HepG2 (cell line): ENCODE results near the gene GNMT. TPM values are rescaled to one million over a fixed set of nuclear protein-coding genes. Genes with fewer than 3 reads are reported as not detected.
A peak's percentile ranks its signal among the peaks of the same experiment; 100 is the strongest.

Experiments used
- ATAC-seq: fragments of 200-7000 bp; cut with Tn5 transposase; 3 replicates; pipeline ENCODE4 v1.9.1; 2020; ENCODE audit warnings: mild to moderate bottlenecking, moderate library complexity
- BruUV-seq: library from RNA; stranded (reverse); fragments of 400-500 nt; replicated peaks from 2 replicates; lab custom pipeline; 2021; lab: Mats Ljungman, UMichigan
- CTCF ChIA-PET: fragments of 300-600 bp; formaldehyde crosslinking; extraction: SDS; loops from one replicate; lab custom pipeline; 2021; ENCODE audit warnings: low total read pairs, inconsistent platforms, low intra/inter-chr PET ratio; lab: Yijun Ruan, JAX
- POLR2A ChIA-PET: fragments of 350-600 bp; sonication (Branson Sonifier 250); formaldehyde crosslinking; loops from one replicate; lab custom pipeline; 2020; ENCODE audit warnings: antibody characterized with exemption, inconsistent platforms; lab: Yijun Ruan, JAX
- DNase-seq: peaks from one replicate; pipeline ENCODE4 v3.0.0-alpha.2; 2015; ENCODE audit warnings: low spot score
- FAIRE-seq: peaks from 3 replicates; lab custom pipeline; 2011; peaks lifted over from hg19 to GRCh38; lab: Jason Lieb, UNC
- H2AFZ ChIP-seq: one replicate; pipeline ENCODE4 v1.6.1; 2011; ENCODE audit warnings: low read length, inconsistent platforms
- H3K27ac ChIP-seq: fragments of 300-600 bp; 3 replicates; pipeline ENCODE4 v1.8.0; 2011; ENCODE audit warnings: mixed run types, mild to moderate bottlenecking, mixed read lengths, low read length, inconsistent platforms; ENCODE audit not compliant: insufficient read depth; ENCODE audit errors: extremely low read length
- H3K27me3 ChIP-seq, 2 experiments: fragments of 200-600 bp in 1 of 2; 2 replicates in 1 of 2; 3 replicates in 1 of 2; pipeline versions ENCODE4 v1.6.0 to v1.8.0; 2011; ENCODE audit warnings: low read length in 2 of 2, mild to moderate bottlenecking in 2 of 2, moderate library complexity in 2 of 2, inconsistent platforms in 1 of 2; ENCODE audit not compliant: insufficient read depth in 2 of 2, control insufficient read depth in 1 of 2
- H3K36me3 ChIP-seq, 2 experiments: fragments of 200-600 bp in 1 of 2; replicated peaks in 1 of 2; 2 replicates in 1 of 2; 3 replicates in 1 of 2; pipeline versions ENCODE4 v1.5.1 to v1.8.0; 2011; ENCODE audit warnings: low read length in 2 of 2, inconsistent platforms in 1 of 2; ENCODE audit not compliant: insufficient read depth in 2 of 2, control insufficient read depth in 1 of 2
- H3K4me1 ChIP-seq: 2 replicates; pipeline ENCODE4 v1.5.1; 2012; ENCODE audit warnings: low read length, inconsistent platforms; ENCODE audit not compliant: insufficient read depth
- H3K4me2 ChIP-seq: 2 replicates; pipeline ENCODE4 v1.6.0; 2011; ENCODE audit warnings: low read depth, low read length, inconsistent platforms
- H3K4me3 ChIP-seq, 3 experiments: fragments of 200-600 bp in 1 of 3; sonication (generic), shearing (Covaris generic) in 1 of 3; replicated peaks in 1 of 3; 2 replicates each; pipeline ENCODE4 v1.5.1; 2011 to 2016; ENCODE audit warnings: low read length in 3 of 3, inconsistent platforms in 2 of 3, low read depth in 2 of 3, mild to moderate bottlenecking in 2 of 3, control low read depth in 1 of 3, mixed read lengths in 1 of 3; ENCODE audit not compliant: insufficient read depth in 1 of 3
- H3K79me2 ChIP-seq: one replicate; pipeline ENCODE4 v1.6.1; 2011; ENCODE audit warnings: low read length, inconsistent platforms; ENCODE audit not compliant: insufficient read depth
- H3K9ac ChIP-seq: 2 replicates; pipeline ENCODE4 v1.6.0; 2011; ENCODE audit warnings: mild to moderate bottlenecking, low read depth, low read length, inconsistent platforms; ENCODE audit not compliant: insufficient read depth
- H3K9me3 ChIP-seq: 2 replicates; pipeline ENCODE4 v1.5.1; 2012; ENCODE audit warnings: mild to moderate bottlenecking, low read length
- H4K20me1 ChIP-seq: 2 replicates; pipeline ENCODE4 v1.6.0; 2011; ENCODE audit warnings: inconsistent platforms, mild to moderate bottlenecking, low read length, moderate library complexity; ENCODE audit not compliant: insufficient read depth
- FOXP1 ChIP-seq, 2 experiments: fragments of 450-650 bp in 1 of 2; IDR thresholded peaks; 2 replicates each; pipeline ENCODE4 v1.6.1; 2017 to 2018; ENCODE audit warnings: antibody characterized with exemption in 1 of 2
- HNRNPK ChIP-seq: fragments of 200-400 bp; formaldehyde crosslinking; IDR thresholded peaks from 2 replicates; pipeline ENCODE4 v1.6.1; 2018; ENCODE audit warnings: low read length, low read depth, moderate library complexity, mild to moderate bottlenecking; ENCODE audit not compliant: poor library complexity, severe bottlenecking
- MXI1 ChIP-seq: IDR thresholded peaks from 3 replicates; pipeline ENCODE4 v1.6.1; 2012; ENCODE audit warnings: low read depth, low read length, inconsistent platforms, borderline replicate concordance
- PLRG1 ChIP-seq: fragments of 450-650 bp; conservative IDR thresholded peaks from 2 replicates; pipeline ENCODE4 v1.6.1; 2016
- ZNF30 ChIP-seq: sonication (generic); formaldehyde crosslinking; IDR thresholded peaks from 2 replicates; pipeline ENCODE4 v1.5.0; 2020; ENCODE audit warnings: mild to moderate bottlenecking, missing genetic modification reagents
- ZNF333 ChIP-seq: sonication (generic); formaldehyde crosslinking; IDR thresholded peaks from 2 replicates; pipeline ENCODE4 v1.4.0; 2020; ENCODE audit warnings: mild to moderate bottlenecking, missing genetic modification reagents, borderline replicate concordance
- ZNF550 ChIP-seq: sonication (generic); formaldehyde crosslinking; IDR thresholded peaks from 2 replicates; pipeline ENCODE4 v1.4.0; 2020; ENCODE audit warnings: mild to moderate bottlenecking, missing genetic modification reagents, borderline replicate concordance
- WGBS: methylation state at CpG from one replicate; pipeline ENCODE4 v1.1.6; 2017; ENCODE audit warnings: low lambda C conversion rate; 5-methylcytosine and 5-hydroxymethylcytosine counted together
- in situ Hi-C: cut with HindIII; loops from 2 replicates; pipeline ENCODE4 v1.10.0; 2017; ENCODE audit warnings: low pct_unique_long_range_greater_than_20kb; ENCODE audit not compliant: extremely low pct_ligation_motif_present
- intact Hi-C: fragments of 100-400 bp; cut with micrococcal nuclease; formaldehyde crosslinking; loops from one replicate; pipeline ENCODE4 v1.10.0; 2022; ENCODE audit not compliant: unreplicated experiment
- polyA plus RNA-seq, 8 experiments: library from polyadenylated mRNA; depleted of rRNA in 3 of 8; stranded (reverse) in 7 of 8; unstranded in 1 of 8; fragments of >200 nt; fragmentation: Illumina TruSeq in 4 of 8; extraction: Trizol in 4 of 8; gene quantifications; 2 replicates each; pipeline versions ENCODE4 v1.2.1 to v1.2.3, GENCODE V29; 2011 to 2016; ENCODE audit warnings: low read depth in 4 of 8, missing spikeins in 1 of 8, mixed read lengths in 1 of 8; ENCODE audit not compliant: insufficient read depth in 1 of 8
- total RNA-seq, 5 experiments: library from RNA; depleted of rRNA; stranded (reverse); fragments of >200 nt; fragmentation: Illumina TruSeq; extraction: Trizol; gene quantifications; 2 replicates each; pipeline ENCODE4 v1.2.3, GENCODE V29; 2016; ENCODE audit warnings: low read depth in 1 of 5
- TF ChIP-seq, protein P1 (sequence below): sonication (generic); formaldehyde crosslinking; IDR thresholded peaks from 2 replicates; pipeline ENCODE4 v1.4.0; 2020; ENCODE audit warnings: missing genetic modification reagents, low read depth, mild to moderate bottlenecking, borderline replicate concordance
- TF ChIP-seq, protein P2 (sequence below): sonication (generic); formaldehyde crosslinking; IDR thresholded peaks from 2 replicates; pipeline ENCODE4 v1.5.1; 2020; ENCODE audit warnings: mild to moderate bottlenecking, missing genetic modification reagents, moderate library complexity
- TF ChIP-seq, protein P3 (sequence below): sonication (generic); formaldehyde crosslinking; IDR thresholded peaks from 2 replicates; pipeline ENCODE4 v1.4.0; 2020; ENCODE audit warnings: missing genetic modification reagents, borderline replicate concordance
- TF ChIP-seq, protein P4 (sequence below): sonication (generic); formaldehyde crosslinking; conservative IDR thresholded peaks from 2 replicates; pipeline ENCODE4 v1.8.1; 2023; ENCODE audit warnings: missing genetic modification reagents

Gene GNMT
- total and polyA plus RNA-seq, 2 of the 13 experiments (the other 11 are each of a cell fraction or from before 2014, with no cell fraction given), result 2.8 to 7.0 TPM

DNA sequence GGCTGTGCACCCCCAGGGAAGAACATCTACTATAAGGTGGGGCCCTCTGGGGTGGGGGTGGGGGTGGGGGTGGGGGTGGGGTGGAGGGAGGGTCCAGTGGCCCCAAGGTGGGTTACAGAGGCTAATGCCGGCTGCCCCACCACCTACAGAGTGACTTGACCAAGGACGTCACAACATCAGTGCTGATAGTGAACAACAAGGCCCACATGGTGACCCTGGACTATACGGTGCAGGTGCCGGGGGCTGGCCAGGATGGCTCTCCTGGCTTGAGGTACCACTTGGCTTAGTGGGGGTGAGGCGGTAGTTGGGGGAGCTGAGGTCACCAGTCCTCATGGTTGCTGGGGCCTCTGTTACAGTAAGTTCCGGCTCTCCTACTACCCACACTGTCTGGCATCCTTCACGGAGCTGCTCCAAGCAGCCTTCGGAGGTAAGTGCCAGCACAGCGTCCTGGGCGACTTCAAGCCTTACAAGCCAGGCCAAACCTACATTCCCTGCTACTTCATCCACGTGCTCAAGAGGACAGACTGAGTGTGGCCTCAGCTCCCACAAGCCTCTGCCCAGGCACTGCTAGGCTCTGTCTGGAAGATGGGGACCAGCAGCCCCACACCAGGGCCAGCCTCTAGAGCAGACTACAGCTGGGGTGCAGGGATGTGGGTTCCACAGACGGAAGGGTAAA is 2.8 kb downstream of the GNMT start:
- POLR2A ChIA-PET, result interaction anchor here (2.5 kb wide), 1 partner anchor 21 kb away, joined by 13 read pairs; the partner anchor contains the start of gene PPP2R5D
- Histone ChIP-seq H3K79me2 (no peaks in the 10 kb centered on the region), H4K20me1 (no peaks in the 10 kb centered on the region), H3K36me3 (0 out of 5 replicates have a peak, but pooled peaks cover 0 to 1% of the 10 kb centered on the region in 2 experiments), H2AFZ (no peak overlapping the region), H3K9ac (no peak overlapping the region), H3K4me2 (no peak overlapping the region), H3K9me3 (no peaks in the 10 kb centered on the region), H3K4me1 (peaks cover 33% of the 10 kb centered on the region), H3K4me3 (no peak overlapping the region), H3K27me3 (no peaks in the 10 kb centered on the region; a peak in 1 of 5 replicates), H3K27ac (no peak overlapping the region)
- no TSS peak for BruUV-seq
- CTCF ChIA-PET, result interaction anchor here (1.0 kb wide), 1 partner anchor 181 kb away, joined by 3 read pairs; no protein-coding TSS in a partner anchor
- no peak; the same call in 2 of the 3 replicates for ATAC-seq
- in situ Hi-C loops (no loop called here), intact Hi-C loops (loop anchor here (5.0 kb wide), 1 partner anchor 49 kb away; the partner anchor contains the start of genes KLHDC3 and MEA1)
- no peak for FAIRE-seq
- WGBS, result 83% methylated on average over 9 of the region's 12 CpGs
- DNase-seq, result no peak
- TF ChIP-seq MXI1 (no peak), PLRG1 (no peak), ZNF550 (CRISPR knock-in tag) (no peak), HNRNPK (peak; percentile 37), ZNF30 (CRISPR knock-in tag) (no peak), FOXP1 (IDR thresholded peaks at IDR 0.05) (no peak), FOXP1 (CRISPR knock-in tag; IDR thresholded peaks at IDR 0.05) (no peak), ZNF333 (no peak)
- TF ChIP-seq, protein P1, sequence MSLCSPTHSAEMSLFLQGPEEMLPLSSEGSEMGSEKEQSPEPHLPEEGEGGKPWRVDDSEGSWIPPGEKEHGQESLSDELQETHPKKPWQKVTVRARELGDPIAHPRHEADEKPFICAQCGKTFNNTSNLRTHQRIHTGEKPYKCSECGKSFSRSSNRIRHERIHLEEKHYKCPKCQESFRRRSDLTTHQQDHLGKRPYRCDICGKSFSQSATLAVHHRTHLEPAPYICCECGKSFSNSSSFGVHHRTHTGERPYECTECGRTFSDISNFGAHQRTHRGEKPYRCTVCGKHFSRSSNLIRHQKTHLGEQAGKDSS (CRISPR knock-in tag), result no peak
- TF ChIP-seq, protein P2, sequence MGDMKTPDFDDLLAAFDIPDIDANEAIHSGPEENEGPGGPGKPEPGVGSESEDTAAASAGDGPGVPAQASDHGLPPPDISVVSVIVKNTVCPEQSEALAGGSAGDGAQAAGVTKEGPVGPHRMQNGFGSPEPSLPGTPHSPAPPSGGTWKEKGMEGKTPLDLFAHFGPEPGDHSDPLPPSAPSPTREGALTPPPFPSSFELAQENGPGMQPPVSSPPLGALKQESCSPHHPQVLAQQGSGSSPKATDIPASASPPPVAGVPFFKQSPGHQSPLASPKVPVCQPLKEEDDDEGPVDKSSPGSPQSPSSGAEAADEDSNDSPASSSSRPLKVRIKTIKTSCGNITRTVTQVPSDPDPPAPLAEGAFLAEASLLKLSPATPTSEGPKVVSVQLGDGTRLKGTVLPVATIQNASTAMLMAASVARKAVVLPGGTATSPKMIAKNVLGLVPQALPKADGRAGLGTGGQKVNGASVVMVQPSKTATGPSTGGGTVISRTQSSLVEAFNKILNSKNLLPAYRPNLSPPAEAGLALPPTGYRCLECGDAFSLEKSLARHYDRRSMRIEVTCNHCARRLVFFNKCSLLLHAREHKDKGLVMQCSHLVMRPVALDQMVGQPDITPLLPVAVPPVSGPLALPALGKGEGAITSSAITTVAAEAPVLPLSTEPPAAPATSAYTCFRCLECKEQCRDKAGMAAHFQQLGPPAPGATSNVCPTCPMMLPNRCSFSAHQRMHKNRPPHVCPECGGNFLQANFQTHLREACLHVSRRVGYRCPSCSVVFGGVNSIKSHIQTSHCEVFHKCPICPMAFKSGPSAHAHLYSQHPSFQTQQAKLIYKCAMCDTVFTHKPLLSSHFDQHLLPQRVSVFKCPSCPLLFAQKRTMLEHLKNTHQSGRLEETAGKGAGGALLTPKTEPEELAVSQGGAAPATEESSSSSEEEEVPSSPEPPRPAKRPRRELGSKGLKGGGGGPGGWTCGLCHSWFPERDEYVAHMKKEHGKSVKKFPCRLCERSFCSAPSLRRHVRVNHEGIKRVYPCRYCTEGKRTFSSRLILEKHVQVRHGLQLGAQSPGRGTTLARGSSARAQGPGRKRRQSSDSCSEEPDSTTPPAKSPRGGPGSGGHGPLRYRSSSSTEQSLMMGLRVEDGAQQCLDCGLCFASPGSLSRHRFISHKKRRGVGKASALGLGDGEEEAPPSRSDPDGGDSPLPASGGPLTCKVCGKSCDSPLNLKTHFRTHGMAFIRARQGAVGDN (CRISPR knock-in tag), result peak; percentile 23; the same call in 1 of the 2 replicates
- TF ChIP-seq, protein P3, sequence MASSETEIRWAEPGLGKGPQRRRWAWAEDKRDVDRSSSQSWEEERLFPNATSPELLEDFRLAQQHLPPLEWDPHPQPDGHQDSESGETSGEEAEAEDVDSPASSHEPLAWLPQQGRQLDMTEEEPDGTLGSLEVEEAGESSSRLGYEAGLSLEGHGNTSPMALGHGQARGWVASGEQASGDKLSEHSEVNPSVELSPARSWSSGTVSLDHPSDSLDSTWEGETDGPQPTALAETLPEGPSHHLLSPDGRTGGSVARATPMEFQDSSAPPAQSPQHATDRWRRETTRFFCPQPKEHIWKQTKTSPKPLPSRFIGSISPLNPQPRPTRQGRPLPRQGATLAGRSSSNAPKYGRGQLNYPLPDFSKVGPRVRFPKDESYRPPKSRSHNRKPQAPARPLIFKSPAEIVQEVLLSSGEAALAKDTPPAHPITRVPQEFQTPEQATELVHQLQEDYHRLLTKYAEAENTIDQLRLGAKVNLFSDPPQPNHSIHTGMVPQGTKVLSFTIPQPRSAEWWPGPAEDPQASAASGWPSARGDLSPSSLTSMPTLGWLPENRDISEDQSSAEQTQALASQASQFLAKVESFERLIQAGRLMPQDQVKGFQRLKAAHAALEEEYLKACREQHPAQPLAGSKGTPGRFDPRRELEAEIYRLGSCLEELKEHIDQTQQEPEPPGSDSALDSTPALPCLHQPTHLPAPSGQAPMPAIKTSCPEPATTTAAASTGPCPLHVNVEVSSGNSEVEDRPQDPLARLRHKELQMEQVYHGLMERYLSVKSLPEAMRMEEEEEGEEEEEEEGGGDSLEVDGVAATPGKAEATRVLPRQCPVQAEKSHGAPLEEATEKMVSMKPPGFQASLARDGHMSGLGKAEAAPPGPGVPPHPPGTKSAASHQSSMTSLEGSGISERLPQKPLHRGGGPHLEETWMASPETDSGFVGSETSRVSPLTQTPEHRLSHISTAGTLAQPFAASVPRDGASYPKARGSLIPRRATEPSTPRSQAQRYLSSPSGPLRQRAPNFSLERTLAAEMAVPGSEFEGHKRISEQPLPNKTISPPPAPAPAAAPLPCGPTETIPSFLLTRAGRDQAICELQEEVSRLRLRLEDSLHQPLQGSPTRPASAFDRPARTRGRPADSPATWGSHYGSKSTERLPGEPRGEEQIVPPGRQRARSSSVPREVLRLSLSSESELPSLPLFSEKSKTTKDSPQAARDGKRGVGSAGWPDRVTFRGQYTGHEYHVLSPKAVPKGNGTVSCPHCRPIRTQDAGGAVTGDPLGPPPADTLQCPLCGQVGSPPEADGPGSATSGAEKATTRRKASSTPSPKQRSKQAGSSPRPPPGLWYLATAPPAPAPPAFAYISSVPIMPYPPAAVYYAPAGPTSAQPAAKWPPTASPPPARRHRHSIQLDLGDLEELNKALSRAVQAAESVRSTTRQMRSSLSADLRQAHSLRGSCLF (CRISPR knock-in tag), result no peak
- TF ChIP-seq, protein P4, sequence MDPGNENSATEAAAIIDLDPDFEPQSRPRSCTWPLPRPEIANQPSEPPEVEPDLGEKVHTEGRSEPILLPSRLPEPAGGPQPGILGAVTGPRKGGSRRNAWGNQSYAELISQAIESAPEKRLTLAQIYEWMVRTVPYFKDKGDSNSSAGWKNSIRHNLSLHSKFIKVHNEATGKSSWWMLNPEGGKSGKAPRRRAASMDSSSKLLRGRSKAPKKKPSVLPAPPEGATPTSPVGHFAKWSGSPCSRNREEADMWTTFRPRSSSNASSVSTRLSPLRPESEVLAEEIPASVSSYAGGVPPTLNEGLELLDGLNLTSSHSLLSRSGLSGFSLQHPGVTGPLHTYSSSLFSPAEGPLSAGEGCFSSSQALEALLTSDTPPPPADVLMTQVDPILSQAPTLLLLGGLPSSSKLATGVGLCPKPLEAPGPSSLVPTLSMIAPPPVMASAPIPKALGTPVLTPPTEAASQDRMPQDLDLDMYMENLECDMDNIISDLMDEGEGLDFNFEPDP, result 0 out of 2 replicates have a peak, but pooled peaks have one; percentile 87
